HepG2 (cell line): Measurements from ENCODE around the gene MRPL20. TPM values are rescaled to one million over a fixed set of nuclear protein-coding genes. Genes with fewer than 3 reads are reported as not detected.
A peak's percentile ranks its signal among the peaks of the same experiment; 100 is the strongest.

Experiments
- AGO1 ChIP-seq: fragments of 200-400 bp; formaldehyde crosslinking; IDR thresholded peaks from 2 replicates; pipeline ENCODE4 v1.6.1; 2017; ENCODE audit warnings: mild to moderate bottlenecking, low read depth, low read length, moderate library complexity; ENCODE audit not compliant: poor library complexity, severe bottlenecking
- AGO2 ChIP-seq: fragments of 200-400 bp; formaldehyde crosslinking; optimal IDR thresholded peaks from 2 replicates; pipeline ENCODE3; 2017; ENCODE audit warnings: mild to moderate bottlenecking, low read depth, low read length, moderate library complexity
- ARNTL ChIP-seq: sonication (generic); formaldehyde crosslinking; IDR thresholded peaks from 2 replicates; pipeline ENCODE4 v1.4.0; 2020; ENCODE audit warnings: mild to moderate bottlenecking, missing genetic modification reagents
- CHD2 ChIP-seq: IDR thresholded peaks from 2 replicates; pipeline ENCODE4 v1.6.1; 2011; ENCODE audit warnings: low read depth, low read length, improper control_type of control experiment
- CREM ChIP-seq, 2 experiments: sonication (generic) in 1 of 2; formaldehyde crosslinking in 1 of 2; IDR thresholded peaks; 2 replicates each; pipeline versions ENCODE4 v1.4.0 to v1.6.1; 2016 to 2020; ENCODE audit warnings: antibody characterized with exemption in 1 of 2, mild to moderate bottlenecking in 1 of 2, missing genetic modification reagents in 1 of 2
- FLYWCH1 ChIP-seq: sonication (generic); formaldehyde crosslinking; IDR thresholded peaks from 2 replicates; pipeline ENCODE4 v1.8.1; 2023; ENCODE audit warnings: mild to moderate bottlenecking, missing genetic modification reagents
- HHEX ChIP-seq: IDR thresholded peaks from 2 replicates; pipeline ENCODE4 v1.6.1; 2016; ENCODE audit warnings: control low read depth
- HNF4A ChIP-seq: sonication (generic); formaldehyde crosslinking; IDR thresholded peaks from 2 replicates; pipeline ENCODE4 v1.4.0; 2020; ENCODE audit warnings: missing genetic modification reagents
- HOMEZ ChIP-seq: IDR thresholded peaks from 2 replicates; pipeline ENCODE4 v1.6.1; 2016; ENCODE audit warnings: low read depth
- IRF2 ChIP-seq: IDR thresholded peaks from 2 replicates; pipeline ENCODE4 v1.6.1; 2018; ENCODE audit warnings: missing genetic modification reagents, missing compliant biosample characterization
- KAT7 ChIP-seq: IDR thresholded peaks from 2 replicates; pipeline ENCODE4 v1.6.1; 2018; ENCODE audit warnings: borderline replicate concordance, missing compliant biosample characterization
- PHF20 ChIP-seq: sonication (generic); formaldehyde crosslinking; IDR thresholded peaks from 2 replicates; pipeline ENCODE4 v1.5.0; 2020; ENCODE audit warnings: mild to moderate bottlenecking, missing genetic modification reagents
- POLR2AphosphoS5 ChIP-seq: IDR thresholded peaks from 2 replicates; pipeline ENCODE4 v1.6.1; 2012; ENCODE audit warnings: low read depth, low read length
- ZKSCAN8 ChIP-seq: IDR thresholded peaks from 2 replicates; pipeline ENCODE4 v1.6.1; 2016; ENCODE audit warnings: borderline replicate concordance, missing genetic modification reagents, missing compliant biosample characterization
- ZNF180 ChIP-seq: sonication (generic); formaldehyde crosslinking; IDR thresholded peaks from 2 replicates; pipeline ENCODE4 v1.4.0; 2020; ENCODE audit warnings: low read depth, missing genetic modification reagents, borderline replicate concordance
- ZNF670 ChIP-seq: sonication (generic); formaldehyde crosslinking; IDR thresholded peaks from 2 replicates; pipeline ENCODE4 v1.8.0; 2022; ENCODE audit warnings: mild to moderate bottlenecking, missing genetic modification reagents, borderline replicate concordance
- ZNF691 ChIP-seq: sonication (generic); formaldehyde crosslinking; IDR thresholded peaks from 2 replicates; pipeline ENCODE4 v1.4.0; 2020; ENCODE audit warnings: missing genetic modification reagents, low read depth, mild to moderate bottlenecking, borderline replicate concordance
- ZNF773 ChIP-seq: sonication (generic); formaldehyde crosslinking; IDR thresholded peaks from 2 replicates; pipeline ENCODE4 v1.4.0; 2020; ENCODE audit warnings: missing genetic modification reagents, borderline replicate concordance
- ZNF781 ChIP-seq: sonication (generic); formaldehyde crosslinking; IDR thresholded peaks from 2 replicates; pipeline ENCODE4 v1.5.1; 2020; ENCODE audit warnings: borderline replicate concordance, mild to moderate bottlenecking, missing genetic modification reagents; ENCODE audit errors: not compliant biosample characterization
- ZNF790 ChIP-seq: sonication (generic); formaldehyde crosslinking; IDR thresholded peaks from 2 replicates; pipeline ENCODE4 v1.8.0; 2022; ENCODE audit warnings: missing genetic modification reagents, mild to moderate bottlenecking, borderline replicate concordance
- ZNF878 ChIP-seq: sonication (generic); formaldehyde crosslinking; IDR thresholded peaks from 2 replicates; pipeline ENCODE4 v1.8.1; 2023; ENCODE audit warnings: mild to moderate bottlenecking, missing genetic modification reagents, moderate library complexity
- polyA plus RNA-seq, 8 experiments: library from polyadenylated mRNA; depleted of rRNA in 3 of 8; stranded (reverse) in 7 of 8; unstranded in 1 of 8; fragments of >200 nt; fragmentation: Illumina TruSeq in 4 of 8; extraction: Trizol in 4 of 8; gene quantifications; 2 replicates each; pipeline versions ENCODE4 v1.2.1 to v1.2.3, GENCODE V29; 2011 to 2016; ENCODE audit warnings: low read depth in 4 of 8, missing spikeins in 1 of 8, mixed read lengths in 1 of 8; ENCODE audit not compliant: insufficient read depth in 1 of 8
- total RNA-seq, 5 experiments: library from RNA; depleted of rRNA; stranded (reverse); fragments of >200 nt; fragmentation: Illumina TruSeq; extraction: Trizol; gene quantifications; 2 replicates each; pipeline ENCODE4 v1.2.3, GENCODE V29; 2016; ENCODE audit warnings: low read depth in 1 of 5
- TF ChIP-seq, protein P1 (sequence below): sonication (generic); formaldehyde crosslinking; IDR thresholded peaks from 2 replicates; pipeline ENCODE4 v1.5.1; 2020; ENCODE audit warnings: mild to moderate bottlenecking, missing genetic modification reagents, borderline replicate concordance
- TF ChIP-seq, protein P2 (sequence below): sonication (generic); formaldehyde crosslinking; IDR thresholded peaks from 2 replicates; pipeline ENCODE4 v1.9.0; 2021; ENCODE audit warnings: missing genetic modification reagents, borderline replicate concordance

MRPL20 gene
- total and polyA plus RNA-seq, 2 of the 13 experiments (the other 11 are each of a cell fraction or from before 2014, with no cell fraction given): 59.2 to 127 TPM

DNA sequence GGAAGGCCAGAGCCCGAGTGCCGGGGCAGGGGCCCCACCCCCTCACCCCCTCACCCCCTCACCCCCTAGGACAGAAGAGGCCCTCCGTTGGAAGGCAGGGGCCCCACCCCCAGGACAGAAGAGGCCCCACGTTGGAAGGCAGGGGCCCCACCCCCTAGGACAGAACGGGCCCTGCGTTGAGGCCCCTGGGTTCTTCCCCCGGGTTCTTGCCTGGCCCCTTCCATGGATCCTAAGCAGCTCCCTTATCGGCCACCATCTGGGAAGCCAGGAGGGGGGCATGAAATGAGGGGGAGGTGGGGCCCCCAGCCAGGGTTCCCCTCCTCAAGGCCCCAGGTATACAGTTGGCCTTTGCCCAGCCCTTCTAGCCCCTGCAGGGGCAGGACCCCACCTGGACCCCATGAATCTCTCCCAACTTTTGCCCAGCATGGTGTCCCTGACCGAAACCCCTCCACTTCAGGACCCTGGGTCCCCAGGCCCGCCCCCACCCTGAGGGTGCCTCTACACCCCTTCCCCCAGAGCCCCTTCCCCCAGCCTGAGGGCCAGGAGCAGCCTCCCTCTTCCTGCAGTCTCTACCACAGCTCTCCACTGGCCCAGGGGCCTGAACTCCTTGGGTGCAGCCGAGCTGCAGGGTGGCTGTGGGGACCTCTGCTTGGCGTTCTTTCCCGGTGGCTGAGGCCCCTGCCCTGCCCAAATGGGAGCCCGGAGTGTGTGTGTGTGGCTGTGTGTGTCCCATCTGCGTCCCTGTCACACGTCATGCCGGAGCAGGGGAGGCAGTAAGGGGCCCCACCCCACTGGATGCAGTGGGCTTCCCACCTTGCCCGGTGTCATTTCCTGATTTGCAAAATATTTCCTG is 24.1 kb upstream of the MRPL20 start (continued):
- TF ChIP-seq HOMEZ (CRISPR knock-in tag) (0 out of 2 replicates have a peak, but pooled peaks have one; percentile 7), FLYWCH1 (no peak), ZNF691 (CRISPR knock-in tag) (no peak), IRF2 (CRISPR knock-in tag) (peak; percentile 1; the same call in 1 of the 2 replicates), ZNF180 (no peak), AGO1 (peak; percentile 94), PHF20 (CRISPR knock-in tag) (0 out of 2 replicates have a peak, but pooled peaks have one; percentile 2), HNF4A (CRISPR knock-in tag) (no peak), HHEX (CRISPR knock-in tag) (no peak), ZNF878 (CRISPR knock-in tag) (0 out of 2 replicates have a peak, but pooled peaks have one; percentile 14), CREM (IDR thresholded peaks at IDR 0.05) (0 out of 2 replicates have a peak, but pooled peaks have one; percentile 61), CREM (CRISPR knock-in tag; IDR thresholded peaks at IDR 0.05) (no peak), ZKSCAN8 (CRISPR knock-in tag) (0 out of 2 replicates have a peak, but pooled peaks have one; percentile 16), ZNF790 (CRISPR knock-in tag) (0 out of 2 replicates have a peak, but pooled peaks have one; percentile 64), KAT7 (CRISPR knock-in tag) (peak; percentile 0; the same call in 1 of the 2 replicates), AGO2 (peak; percentile 99), POLR2AphosphoS5 (peak; percentile 10; the same call in 1 of the 2 replicates), ZNF670 (CRISPR knock-in tag) (0 out of 2 replicates have a peak, but pooled peaks have one; percentile 9), ARNTL (CRISPR knock-in tag) (0 out of 2 replicates have a peak, but pooled peaks have one; percentile 1), ZNF781 (CRISPR knock-in tag) (peak; percentile 22), ZNF773 (CRISPR knock-in tag) (no peak), CHD2 (no peak)
- TF ChIP-seq, protein P1, sequence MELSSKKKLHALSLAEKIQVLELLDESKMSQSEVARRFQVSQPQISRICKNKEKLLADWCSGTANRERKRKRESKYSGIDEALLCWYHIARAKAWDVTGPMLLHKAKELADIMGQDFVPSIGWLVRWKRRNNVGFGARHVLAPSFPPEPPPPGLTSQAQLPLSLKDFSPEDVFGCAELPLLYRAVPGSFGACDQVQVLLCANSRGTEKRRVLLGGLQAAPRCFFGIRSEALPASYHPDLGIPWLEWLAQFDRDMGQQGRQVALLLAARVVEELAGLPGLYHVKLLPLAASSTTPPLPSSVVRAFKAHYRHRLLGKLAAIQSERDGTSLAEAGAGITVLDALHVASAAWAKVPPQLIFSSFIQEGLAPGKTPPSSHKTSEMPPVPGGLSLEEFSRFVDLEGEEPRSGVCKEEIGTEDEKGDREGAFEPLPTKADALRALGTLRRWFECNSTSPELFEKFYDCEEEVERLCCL (CRISPR knock-in tag): 0 out of 2 replicates have a peak, but pooled peaks have one; percentile 13
- TF ChIP-seq, protein P2, sequence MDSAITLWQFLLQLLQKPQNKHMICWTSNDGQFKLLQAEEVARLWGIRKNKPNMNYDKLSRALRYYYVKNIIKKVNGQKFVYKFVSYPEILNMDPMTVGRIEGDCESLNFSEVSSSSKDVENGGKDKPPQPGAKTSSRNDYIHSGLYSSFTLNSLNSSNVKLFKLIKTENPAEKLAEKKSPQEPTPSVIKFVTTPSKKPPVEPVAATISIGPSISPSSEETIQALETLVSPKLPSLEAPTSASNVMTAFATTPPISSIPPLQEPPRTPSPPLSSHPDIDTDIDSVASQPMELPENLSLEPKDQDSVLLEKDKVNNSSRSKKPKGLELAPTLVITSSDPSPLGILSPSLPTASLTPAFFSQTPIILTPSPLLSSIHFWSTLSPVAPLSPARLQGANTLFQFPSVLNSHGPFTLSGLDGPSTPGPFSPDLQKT (CRISPR knock-in tag): 0 out of 2 replicates have a peak, but pooled peaks have one; percentile 22
